ENCODE data around the gene FBXO41. TPM values are rescaled to one million over a fixed set of nuclear protein-coding genes. Genes with fewer than 3 reads are reported as not detected.

Gene FBXO41
- polyA plus RNA-seq, 1 of the 3 experiments (the other 2 are of a cell fraction) = 3.1 TPM

GRCh38 chr2:73268366-73268829 lies 15.9 kb downstream of the FBXO41 start:
- TF ChIP-seq PBX3 (IDR thresholded peaks at IDR 0.05) (no peak), CTCF (IDR thresholded peaks at IDR 0.05) (no peak), TAF1 (IDR thresholded peaks at IDR 0.05; ENCODE audit: borderline replicate concordance, low read depth, low read length) (no peak), SIN3A (IDR thresholded peaks at IDR 0.05; ENCODE audit: borderline replicate concordance, low read depth, low read length) (no peak), FOSL2 (IDR thresholded peaks at IDR 0.05; ENCODE audit: borderline replicate concordance, low read depth) (no peak), FOXJ3 (CRISPR knock-in tag; IDR thresholded peaks at IDR 0.05) (no peak), EZH2phosphoT487 (IDR thresholded peaks at IDR 0.05; ENCODE audit: borderline replicate concordance, low read depth) (no peak), RXRA (IDR thresholded peaks at IDR 0.05; ENCODE audit: borderline replicate concordance, low read depth) (no peak), GATA2 (CRISPR knock-in tag; IDR thresholded peaks at IDR 0.05) (no peak), NFIC (IDR thresholded peaks at IDR 0.05; ENCODE audit: borderline replicate concordance) (no peak), JUND (IDR thresholded peaks at IDR 0.05) (no peak), YY1 (IDR thresholded peaks at IDR 0.05; ENCODE audit: low read depth) (no peak), MEF2A (IDR thresholded peaks at IDR 0.05; ENCODE audit: borderline replicate concordance, low read depth) (no peak), MXI1 (IDR thresholded peaks at IDR 0.05; ENCODE audit: low read depth, low read length) (no peak), ELF1 (IDR thresholded peaks at IDR 0.05) (no peak), RAD21 (IDR thresholded peaks at IDR 0.05; ENCODE audit: low read length) (no peak)
- TF ChIP-seq, protein P1, sequence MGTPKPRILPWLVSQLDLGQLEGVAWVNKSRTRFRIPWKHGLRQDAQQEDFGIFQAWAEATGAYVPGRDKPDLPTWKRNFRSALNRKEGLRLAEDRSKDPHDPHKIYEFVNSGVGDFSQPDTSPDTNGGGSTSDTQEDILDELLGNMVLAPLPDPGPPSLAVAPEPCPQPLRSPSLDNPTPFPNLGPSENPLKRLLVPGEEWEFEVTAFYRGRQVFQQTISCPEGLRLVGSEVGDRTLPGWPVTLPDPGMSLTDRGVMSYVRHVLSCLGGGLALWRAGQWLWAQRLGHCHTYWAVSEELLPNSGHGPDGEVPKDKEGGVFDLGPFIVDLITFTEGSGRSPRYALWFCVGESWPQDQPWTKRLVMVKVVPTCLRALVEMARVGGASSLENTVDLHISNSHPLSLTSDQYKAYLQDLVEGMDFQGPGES (IDR thresholded peaks at IDR 0.05; ENCODE audit: low read depth, low read length) = no peak
- TF ChIP-seq, protein P2, sequence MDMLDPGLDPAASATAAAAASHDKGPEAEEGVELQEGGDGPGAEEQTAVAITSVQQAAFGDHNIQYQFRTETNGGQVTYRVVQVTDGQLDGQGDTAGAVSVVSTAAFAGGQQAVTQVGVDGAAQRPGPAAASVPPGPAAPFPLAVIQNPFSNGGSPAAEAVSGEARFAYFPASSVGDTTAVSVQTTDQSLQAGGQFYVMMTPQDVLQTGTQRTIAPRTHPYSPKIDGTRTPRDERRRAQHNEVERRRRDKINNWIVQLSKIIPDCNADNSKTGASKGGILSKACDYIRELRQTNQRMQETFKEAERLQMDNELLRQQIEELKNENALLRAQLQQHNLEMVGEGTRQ (IDR thresholded peaks at IDR 0.05; ENCODE audit: borderline replicate concordance, low read depth, low read length) = no peak
- TF ChIP-seq, protein P3, sequence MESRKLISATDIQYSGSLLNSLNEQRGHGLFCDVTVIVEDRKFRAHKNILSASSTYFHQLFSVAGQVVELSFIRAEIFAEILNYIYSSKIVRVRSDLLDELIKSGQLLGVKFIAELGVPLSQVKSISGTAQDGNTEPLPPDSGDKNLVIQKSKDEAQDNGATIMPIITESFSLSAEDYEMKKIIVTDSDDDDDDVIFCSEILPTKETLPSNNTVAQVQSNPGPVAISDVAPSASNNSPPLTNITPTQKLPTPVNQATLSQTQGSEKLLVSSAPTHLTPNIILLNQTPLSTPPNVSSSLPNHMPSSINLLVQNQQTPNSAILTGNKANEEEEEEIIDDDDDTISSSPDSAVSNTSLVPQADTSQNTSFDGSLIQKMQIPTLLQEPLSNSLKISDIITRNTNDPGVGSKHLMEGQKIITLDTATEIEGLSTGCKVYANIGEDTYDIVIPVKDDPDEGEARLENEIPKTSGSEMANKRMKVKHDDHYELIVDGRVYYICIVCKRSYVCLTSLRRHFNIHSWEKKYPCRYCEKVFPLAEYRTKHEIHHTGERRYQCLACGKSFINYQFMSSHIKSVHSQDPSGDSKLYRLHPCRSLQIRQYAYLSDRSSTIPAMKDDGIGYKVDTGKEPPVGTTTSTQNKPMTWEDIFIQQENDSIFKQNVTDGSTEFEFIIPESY (IDR thresholded peaks at IDR 0.05; ENCODE audit: borderline replicate concordance, low read depth) = no peak
- DNase-seq = no peak
- POLR2A ChIA-PET = no interaction called here
- Histone ChIP-seq H3F3A (replicated peaks; ENCODE audit: insufficient read depth) (no peaks in the 10 kb centered on the region), H3K9me3 (no peaks in the 10 kb centered on the region), H3K36me3 (replicated peaks in 1 of 2; ENCODE audit: control insufficient read depth in 1 of 2, insufficient read depth in 2 of 2, low read length in 1 of 2) (no peaks in the 10 kb centered on the region), H3K4me1 (ENCODE audit: control insufficient read depth in 1 of 2, insufficient read depth in 2 of 2, low read depth in 1 of 2, low read length in 1 of 2) (no peaks in the 10 kb centered on the region; a peak in 1 of 4 replicates), H3K9me2 (no peaks in the 10 kb centered on the region), H3K4me2 (no peak overlapping the region), H3K4me3 (ENCODE audit: low read depth in 2 of 2, low read length in 1 of 2) (no peak overlapping the region), H4K20me1 (ENCODE audit: insufficient read depth) (no peaks in the 10 kb centered on the region), H3K9ac (no peak overlapping the region), H3K27me3 (ENCODE audit: insufficient read depth) (no peaks in the 10 kb centered on the region), H3K79me2 (ENCODE audit: insufficient read depth) (no peaks in the 10 kb centered on the region), H2AFZ (ENCODE audit: low read depth) (no peak overlapping the region), H3K27ac (ENCODE audit: low read depth in 2 of 2, low read length in 1 of 2) (no peak overlapping the region)
- CTCF ChIA-PET = interaction anchor here (2.0 kb wide), 1 partner anchor 22 kb away, joined by 4 read pairs; no protein-coding TSS in a partner anchor
- 93% methylated on average over 8 of the region's 14 CpGs for WGBS (ENCODE audit: low lambda C conversion rate)

All from SK-N-SH (cell line).